Ovary (tissue), 3 donors: Measurements from ENCODE around the gene SLC6A6.

ENCODE experiments used
- POLR2A ChIP-seq: fragments of 450-650 bp; IDR thresholded peaks from one replicate; pipeline ENCODE4 v1.6.1; 2017; ENCODE audit warnings: antibody characterized with exemption, mild to moderate bottlenecking, moderate library complexity
- TF ChIP-seq, protein P1 (sequence below), 3 donors: fragments of 450-650 bp in 2 of 3; fragments of 200-600 bp in 1 of 3; IDR thresholded peaks; one replicate each; pipeline versions ENCODE4 v1.5.1 to v1.8.0; 2016 to 2022; ENCODE audit warnings: antibody characterized with exemption in 3 of 3, mild to moderate bottlenecking in 1 of 3
- donor health status: DM: no; HTN: no; CAD: no.

DNA sequence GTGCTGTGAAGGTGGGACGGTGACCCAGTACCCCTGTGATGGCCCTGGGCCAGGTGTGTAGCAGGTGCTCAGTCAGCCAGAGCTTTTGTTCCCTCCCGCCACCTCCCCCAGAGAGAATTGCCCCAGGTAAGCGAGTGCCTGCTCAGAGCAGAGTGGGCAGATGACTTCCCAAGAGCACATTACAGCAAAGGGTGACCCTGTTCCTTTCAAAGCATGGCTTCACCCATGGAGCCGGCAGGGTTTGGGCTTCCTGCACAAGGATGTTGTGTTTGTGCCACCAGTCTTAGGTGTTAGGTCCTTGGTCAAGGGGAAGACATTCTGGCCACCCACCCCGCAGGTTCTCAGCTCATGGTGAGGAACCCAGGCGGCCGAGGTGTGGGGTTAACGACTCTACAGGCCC is 30.7 kb downstream of the SLC6A6 start:
- TF ChIP-seq, protein P1, sequence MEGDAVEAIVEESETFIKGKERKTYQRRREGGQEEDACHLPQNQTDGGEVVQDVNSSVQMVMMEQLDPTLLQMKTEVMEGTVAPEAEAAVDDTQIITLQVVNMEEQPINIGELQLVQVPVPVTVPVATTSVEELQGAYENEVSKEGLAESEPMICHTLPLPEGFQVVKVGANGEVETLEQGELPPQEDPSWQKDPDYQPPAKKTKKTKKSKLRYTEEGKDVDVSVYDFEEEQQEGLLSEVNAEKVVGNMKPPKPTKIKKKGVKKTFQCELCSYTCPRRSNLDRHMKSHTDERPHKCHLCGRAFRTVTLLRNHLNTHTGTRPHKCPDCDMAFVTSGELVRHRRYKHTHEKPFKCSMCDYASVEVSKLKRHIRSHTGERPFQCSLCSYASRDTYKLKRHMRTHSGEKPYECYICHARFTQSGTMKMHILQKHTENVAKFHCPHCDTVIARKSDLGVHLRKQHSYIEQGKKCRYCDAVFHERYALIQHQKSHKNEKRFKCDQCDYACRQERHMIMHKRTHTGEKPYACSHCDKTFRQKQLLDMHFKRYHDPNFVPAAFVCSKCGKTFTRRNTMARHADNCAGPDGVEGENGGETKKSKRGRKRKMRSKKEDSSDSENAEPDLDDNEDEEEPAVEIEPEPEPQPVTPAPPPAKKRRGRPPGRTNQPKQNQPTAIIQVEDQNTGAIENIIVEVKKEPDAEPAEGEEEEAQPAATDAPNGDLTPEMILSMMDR (IDR thresholded peaks at IDR 0.05): no peak
- no peak for TF ChIP-seq POLR2A
